HG03025 (cell line): ENCODE data around the gene CCDC174.
"Not testable (repeated sequence)": the region's sequence is repeated elsewhere in the genome, so short reads cannot be mapped to it uniquely, and the experiment has no call there.

Experiments
- ATAC-seq: cut with Tn5 transposase; IDR thresholded peaks from one replicate; pipeline ENCODE4 v1.9.1; 2021; ENCODE audit warnings: mild to moderate bottlenecking, moderate library complexity; ENCODE audit not compliant: unreplicated experiment, low FRiP score

CCDC174 gene

GRCh38 chr3:14649466-14649865 lies 2.1 kb upstream of the CCDC174 start:
- no peak for ATAC-seq

- no peak for ATAC-seq
These were observed 1.4 kb upstream of the CCDC174 start for GRCh38 chr3:14650193-14650592.

GRCh38 chr3:14652360-14652907 lies 872 bp downstream of the CCDC174 start:
- not testable (repeated sequence) for ATAC-seq

DNA sequence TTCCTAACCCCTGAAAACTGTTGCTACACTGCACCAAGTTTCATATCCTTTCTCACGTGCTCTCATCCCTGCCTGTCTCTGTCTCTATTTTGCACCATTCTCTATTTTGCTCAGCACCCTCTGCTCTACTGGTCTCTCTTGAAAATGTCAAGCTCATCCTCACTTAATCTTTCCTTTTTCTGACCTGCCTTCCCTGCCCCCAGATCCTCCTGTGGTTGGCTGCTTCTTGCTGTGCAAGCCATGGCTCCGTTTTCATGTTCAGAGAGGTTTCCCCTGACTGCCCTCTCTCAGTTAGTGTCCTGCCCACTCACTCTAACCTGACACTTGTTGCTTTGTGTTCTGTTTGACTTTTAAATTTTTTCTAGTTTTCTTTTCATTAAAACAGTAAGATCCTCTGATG lies 6.0 kb downstream of the CCDC174 start:
- ATAC-seq, result no peak

DNA sequence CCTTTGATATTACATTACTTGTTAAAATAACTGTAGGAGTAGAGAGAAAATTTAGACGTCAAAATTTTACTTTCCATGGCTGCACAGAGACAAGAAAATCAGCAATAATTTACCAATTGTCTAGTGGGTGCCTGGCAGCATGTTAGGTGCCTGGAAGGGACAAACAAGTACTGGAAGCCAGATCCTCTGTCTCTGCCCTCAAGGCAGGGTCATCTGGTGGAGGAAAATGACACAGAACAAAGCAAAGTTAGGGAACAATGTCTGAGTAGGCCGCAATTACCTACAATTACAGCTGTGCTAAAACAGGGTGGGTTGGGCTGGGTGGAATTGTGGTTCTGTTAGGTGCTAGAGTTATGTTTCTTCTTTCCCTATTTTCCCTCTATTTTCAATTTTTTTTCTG lies 7.4 kb downstream of the CCDC174 start:
- ATAC-seq, result no peak

GRCh38 chr3:14660942-14661341 lies 9.4 kb downstream of the CCDC174 start:
- no peak for ATAC-seq

GRCh38 chr3:14663396-14664135 lies 12.0 kb downstream of the CCDC174 start:
- ATAC-seq, result no peak

- ATAC-seq, result no peak
These were observed 12.6 kb downstream of the CCDC174 start for GRCh38 chr3:14664170-14664569.

GRCh38 chr3:14672588-14672987 lies 21.0 kb downstream of the CCDC174 start:
- ATAC-seq, result no peak

DNA sequence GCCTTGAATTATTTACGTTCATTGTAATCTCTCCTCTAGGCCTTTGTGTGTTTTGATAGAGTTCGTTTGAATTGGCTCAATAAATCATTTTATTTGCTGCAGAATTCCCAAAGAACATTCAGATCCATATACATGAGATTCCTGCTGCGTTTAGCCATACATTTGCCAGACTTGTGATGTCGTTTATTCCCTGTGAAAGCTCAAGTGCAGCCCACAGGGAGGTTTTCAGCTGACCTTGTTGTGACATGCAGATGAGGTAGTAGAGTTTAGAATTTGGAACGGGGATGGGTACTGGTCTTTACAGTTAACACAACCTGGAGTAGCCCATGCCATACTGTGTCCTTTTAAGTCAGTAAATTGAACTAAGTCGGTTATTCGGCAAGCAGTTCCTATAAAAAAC lies 23.3 kb downstream of the CCDC174 start, which contains the start of gene C3orf20:
TSS of gene C3orf20 (plus strand) at position 301 of the 400 bp plus-strand sequence. CDS start 7,573 bp downstream, outside the sequence.
- ATAC-seq, result no peak

DNA sequence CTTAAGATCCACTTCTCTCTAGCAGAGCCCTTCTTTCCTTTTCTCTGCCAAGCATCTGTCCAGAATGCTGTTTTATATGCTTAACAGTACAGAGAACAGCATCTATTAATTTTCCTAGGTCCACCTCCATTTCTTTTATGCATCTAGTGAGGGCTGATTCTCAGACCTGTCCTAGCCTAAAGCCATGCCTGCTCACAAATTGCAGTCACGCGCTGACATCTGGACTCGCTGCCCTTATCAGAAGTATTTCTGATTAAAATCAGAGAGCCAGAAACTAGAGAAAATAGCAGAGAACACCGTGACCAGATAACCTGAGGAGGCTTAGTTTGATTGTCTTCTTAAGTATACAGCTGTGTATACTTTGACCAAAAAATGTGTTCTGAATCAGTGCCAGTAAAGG lies 25.3 kb downstream of the CCDC174 start:
- ATAC-seq, result no peak

- ATAC-seq, result no peak
These were observed 26.5 kb downstream of the CCDC174 start for GRCh38 chr3:14678015-14678503.

- ATAC-seq, result no peak
These were observed 28.6 kb downstream of the CCDC174 start for GRCh38 chr3:14680115-14680514.

GRCh38 chr3:14680716-14681115 lies 29.2 kb downstream of the CCDC174 start:
- ATAC-seq, result no peak

- ATAC-seq, result no peak
These were observed 32.9 kb downstream of the CCDC174 start for GRCh38 chr3:14684447-14684846.

DNA sequence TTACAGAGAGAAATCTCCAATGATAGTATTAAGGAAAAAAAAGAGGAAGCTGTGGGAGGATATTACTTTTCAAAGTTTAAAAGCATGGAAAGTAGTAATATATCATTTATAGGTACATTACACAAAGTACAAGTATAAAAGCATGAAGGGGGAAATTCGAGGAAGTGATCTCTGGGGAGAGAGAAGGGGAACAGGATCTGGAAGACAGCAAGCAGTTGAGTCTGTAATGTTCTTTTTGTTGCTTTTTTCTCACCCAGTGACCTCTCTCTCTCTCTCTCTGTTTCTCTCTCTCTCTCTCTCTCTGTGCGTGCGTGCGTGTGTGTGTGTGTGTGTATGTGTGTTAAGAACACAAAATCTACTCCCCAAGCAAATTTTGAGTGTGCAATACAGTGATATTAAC lies 33.6 kb downstream of the CCDC174 start:
- no peak for ATAC-seq

DNA sequence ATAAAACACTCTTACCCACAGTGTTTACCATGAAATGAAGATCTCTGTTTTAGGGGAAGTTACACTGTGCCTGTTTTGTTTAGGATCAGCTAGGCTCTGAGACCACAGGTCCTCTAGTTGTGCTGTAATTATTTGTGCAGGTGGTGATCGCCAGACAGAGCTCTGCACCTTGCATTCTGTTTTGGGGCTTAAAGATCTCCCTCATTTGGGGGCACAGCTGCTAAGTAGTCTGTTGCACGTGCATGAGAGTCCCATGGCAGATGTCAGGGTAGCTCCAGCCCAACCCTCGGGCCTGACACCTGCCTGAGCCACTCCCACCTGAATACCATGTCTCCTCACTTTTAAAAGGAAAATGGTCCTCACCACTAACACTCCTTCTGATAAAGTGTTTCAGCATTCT lies 35.8 kb downstream of the CCDC174 start:
- ATAC-seq, result no peak

DNA sequence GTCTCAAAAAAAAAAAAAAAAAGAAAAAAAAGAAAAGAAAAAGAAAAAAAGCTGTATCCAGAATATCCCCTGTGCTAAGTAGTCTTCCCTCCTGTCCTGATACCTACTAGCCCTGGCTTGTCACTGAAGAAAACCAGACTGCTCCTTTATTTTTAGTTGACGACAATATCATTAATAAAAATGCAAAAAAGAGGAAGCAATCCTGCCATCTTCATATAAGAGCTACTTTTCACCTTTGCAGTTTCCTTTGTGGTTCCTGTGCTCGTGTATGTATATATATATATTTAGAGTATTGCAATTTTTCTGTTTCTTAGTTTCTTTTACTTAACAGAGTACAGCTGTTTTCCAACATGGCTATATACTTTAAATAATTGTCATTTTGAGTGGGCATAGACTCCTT lies 37.0 kb downstream of the CCDC174 start:
- peak; percentile 41 for ATAC-seq

DNA sequence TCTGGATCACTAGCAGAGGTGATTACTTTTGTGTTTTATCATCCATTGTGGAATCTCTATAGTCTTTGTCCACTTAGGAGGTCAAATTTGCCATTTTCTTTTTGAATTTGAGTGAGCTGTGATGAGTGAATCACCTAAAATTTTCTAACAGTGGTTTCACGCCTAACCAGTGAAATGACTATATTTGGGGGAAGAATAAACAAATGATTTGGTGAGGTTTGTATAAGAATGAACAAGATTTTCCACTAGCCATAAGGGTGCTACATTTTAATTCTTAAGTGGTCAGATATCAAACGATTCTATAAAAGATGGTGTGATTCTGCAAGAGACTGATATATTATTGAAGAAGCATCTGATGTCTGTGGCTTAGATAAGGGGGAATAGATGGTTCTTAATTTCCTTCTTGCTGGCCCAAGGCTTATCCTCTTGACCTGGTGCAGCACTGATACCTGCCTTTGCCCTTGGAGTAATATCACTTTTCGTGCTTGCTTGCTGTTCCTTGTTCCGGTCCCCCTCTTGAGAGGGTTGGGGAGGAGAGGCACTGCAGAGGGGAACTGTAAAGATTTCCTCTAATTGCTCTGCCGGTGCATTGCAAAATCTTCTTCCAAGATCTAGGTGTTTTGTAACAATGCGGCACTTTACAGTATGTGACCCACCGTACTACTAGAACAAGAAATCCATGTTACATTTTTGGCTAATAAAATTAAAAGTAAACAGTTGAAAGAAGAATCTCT lies 37.9 kb downstream of the CCDC174 start:
- no peak for ATAC-seq

- peak; percentile 39 for ATAC-seq
These were observed 39.7 kb downstream of the CCDC174 start for GRCh38 chr3:14691239-14691638.

DNA sequence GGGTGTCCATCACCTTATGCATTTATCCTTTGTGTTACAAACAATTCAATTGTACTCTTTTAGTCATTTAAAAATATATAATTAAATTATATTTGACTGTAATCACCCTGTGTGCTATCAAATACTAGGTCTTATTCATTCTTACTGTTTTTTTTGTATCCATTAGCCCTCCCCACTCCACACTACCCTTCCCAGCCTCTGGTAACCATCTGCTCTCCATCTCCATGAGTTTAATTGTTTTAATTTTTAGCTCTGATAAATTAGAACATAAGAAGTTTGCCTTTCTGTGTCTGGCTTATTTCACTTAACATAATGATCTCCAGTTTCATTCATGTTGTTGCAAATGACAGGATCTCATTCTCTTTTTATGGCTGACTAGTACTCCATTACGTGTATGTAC lies 40.2 kb downstream of the CCDC174 start:
- ATAC-seq, result no peak
